Cardiac muscle cell (in vitro differentiated cells and primary cell): ENCODE measurements around the gene RYR2. TPM values are rescaled to one million over a fixed set of nuclear protein-coding genes. Genes with fewer than 3 reads are reported as not detected.
A peak's percentile ranks its signal among the peaks of the same experiment; 100 is the strongest.

ENCODE experiments used
- DNase-seq, 2 donors: peaks; one replicate each; pipeline versions ENCODE4 v3.0.0 to v3.0.0-alpha.2; 2010 to 2017; ENCODE audit warnings: low read depth in 1 of 2, low spot score in 1 of 2
- H3K27ac ChIP-seq: fragments of 200-600 bp; sonication (generic); 2 replicates; pipeline ENCODE4 v1.5.1; 2016
- H3K27me3 ChIP-seq: fragments of 200-600 bp; sonication (generic); 2 replicates; pipeline ENCODE4 v1.6.0; 2016; ENCODE audit warnings: control low read depth
- H3K36me3 ChIP-seq: fragments of 200-600 bp; sonication (generic); 2 replicates; pipeline ENCODE4 v1.5.1; 2016; ENCODE audit warnings: control low read depth
- H3K4me1 ChIP-seq: fragments of 200-600 bp; sonication (generic); 2 replicates; pipeline ENCODE4 v1.8.1; 2017; ENCODE audit warnings: low read depth, mild to moderate bottlenecking, mixed run types
- H3K4me3 ChIP-seq: fragments of 200-600 bp; sonication (generic); 2 replicates; pipeline ENCODE4 v1.5.1; 2016; ENCODE audit warnings: mild to moderate bottlenecking
- H3K9me3 ChIP-seq: fragments of 200-600 bp; sonication (generic); 2 replicates; pipeline ENCODE4 v1.5.1; 2017; ENCODE audit warnings: low read depth, mild to moderate bottlenecking, control low read depth
- CTCF ChIP-seq: IDR thresholded peaks from 2 replicates; pipeline ENCODE4 v1.5.1; 2012; ENCODE audit warnings: low read depth, mild to moderate bottlenecking, low read length
- polyA plus RNA-seq: library from polyadenylated mRNA; unstranded; fragments of >200 nt; fragmentation: Nextera tagmentation; extraction: Ambion mirVana; gene quantifications from 2 replicates; pipeline ENCODE4 v1.2.1, GENCODE V29; 2016
- total RNA-seq: library from RNA; depleted of rRNA; stranded (reverse); fragments of >200 nt; gene quantifications from 2 replicates; pipeline ENCODE4 v1.2.3, GENCODE V29; 2016

The RYR2 gene
- total and polyA plus RNA-seq, 2 experiments from 2014 or later, result 29.8 to 155 TPM

GRCh38 chr1:237211540-237211939, 169.6 kb downstream of the RYR2 start:
- H3K36me3 ChIP-seq, result peaks cover 2% of the 10 kb centered on the region
- no peak overlapping the region for H3K4me3 ChIP-seq
- peak overlapping the region; percentile 15 for H3K27ac ChIP-seq
- DNase-seq, result no peak
- H3K9me3 ChIP-seq, result no peaks in the 10 kb centered on the region
- TF ChIP-seq CTCF, result no peak
- H3K4me1 ChIP-seq, result peaks cover 9% of the 10 kb centered on the region
- H3K27me3 ChIP-seq, result no peaks in the 10 kb centered on the region

GRCh38 chr1:237219751-237220642, 178.0 kb downstream of the RYR2 start:
- TF ChIP-seq CTCF, result no peak

GRCh38 chr1:237223419-237223818, 181.4 kb downstream of the RYR2 start:
- Histone ChIP-seq H3K36me3 (no peaks in the 10 kb centered on the region), H3K4me1 (peaks cover 20% of the 10 kb centered on the region), H3K9me3 (no peaks in the 10 kb centered on the region), H3K27ac (no peak overlapping the region), H3K27me3 (no peaks in the 10 kb centered on the region), H3K4me3 (no peak overlapping the region)
- TF ChIP-seq CTCF, result no peak
- DNase-seq, result no peak

More at GRCh38 chr1:237219751-237220642, 178.0 kb downstream of the RYR2 start:
- peak overlapping the region; percentile 63 for H3K27ac ChIP-seq
- H3K36me3 ChIP-seq, result no peaks in the 10 kb centered on the region
- no peaks in the 10 kb centered on the region for H3K9me3 ChIP-seq
- H3K4me1 ChIP-seq, result peaks cover 21% of the 10 kb centered on the region
- no peaks in the 10 kb centered on the region for H3K27me3 ChIP-seq
- peak in 1 of 2 donors; percentile 52 for DNase-seq
- H3K4me3 ChIP-seq, result no peak overlapping the region

- no peak for DNase-seq
- Histone ChIP-seq H3K4me1 (peaks cover 23% of the 10 kb centered on the region), H3K27me3 (no peaks in the 10 kb centered on the region), H3K36me3 (no peaks in the 10 kb centered on the region), H3K4me3 (no peak overlapping the region), H3K9me3 (no peaks in the 10 kb centered on the region), H3K27ac (peak overlapping the region; percentile 10)
- TF ChIP-seq CTCF, result no peak
Measured at GRCh38 chr1:237226177-237226944, 184.4 kb downstream of the RYR2 start.

GRCh38 chr1:237227476-237227875, 185.5 kb downstream of the RYR2 start:
- H3K9me3 ChIP-seq, result no peaks in the 10 kb centered on the region
- no peaks in the 10 kb centered on the region for H3K36me3 ChIP-seq
- no peak for DNase-seq
- H3K4me3 ChIP-seq, result no peak overlapping the region
- peaks cover 24% of the 10 kb centered on the region for H3K4me1 ChIP-seq
- H3K27me3 ChIP-seq, result no peaks in the 10 kb centered on the region
- peak overlapping the region; percentile 44 for H3K27ac ChIP-seq
- no peak for TF ChIP-seq CTCF
